IMR-90 (cell line): ENCODE data around the gene CSK. TPM values are rescaled to one million over a fixed set of nuclear protein-coding genes. Genes with fewer than 3 reads are reported as not detected.

Experiments used
- ATAC-seq: fragments of 200-7000 bp; cut with Tn5 transposase; 2 replicates; pipeline ENCODE4 v1.9.1; 2020; ENCODE audit warnings: low read depth, mild to moderate bottlenecking, moderate library complexity
- BruUV-seq: library from RNA; stranded (reverse); fragments of 400-500 nt; replicated peaks from 2 replicates; lab custom pipeline; 2021; lab: Mats Ljungman, UMichigan
- CTCF ChIA-PET: fragments of 300-600 bp; formaldehyde crosslinking; extraction: SDS; loops from one replicate; lab custom pipeline; 2021; ENCODE audit warnings: antibody characterized with exemption; lab: Yijun Ruan, JAX
- POLR2A ChIA-PET: fragments of 300-600 bp; sonication (Branson Sonifier 250); formaldehyde crosslinking; loops from one replicate; lab custom pipeline; 2022; ENCODE audit warnings: antibody characterized with exemption; ENCODE audit not compliant: unreplicated experiment; lab: Charles Lee
- DNase-seq: peaks from one replicate; pipeline ENCODE4 v3.0.0; 2013
- H2AFZ ChIP-seq: replicated peaks from 2 replicates; pipeline ENCODE3; 2013; ENCODE audit warnings: low read length, mild to moderate bottlenecking; ENCODE audit not compliant: poor library complexity
- H2AK5ac ChIP-seq: 2 replicates; pipeline ENCODE4 v1.6.1; 2013; ENCODE audit warnings: low read depth, low read length, inconsistent platforms
- H2AK9ac ChIP-seq: replicated peaks from 2 replicates; pipeline ENCODE3; 2013; ENCODE audit warnings: mild to moderate bottlenecking, low read depth, low read length, moderate library complexity; ENCODE audit not compliant: poor library complexity
- H2BK120ac ChIP-seq: 2 replicates; pipeline ENCODE4 v1.6.1; 2013; ENCODE audit warnings: low read depth, low read length, inconsistent platforms
- H2BK15ac ChIP-seq: 3 replicates; pipeline ENCODE4 v1.6.1; 2013; ENCODE audit warnings: low read depth, low read length, inconsistent platforms
- H2BK20ac ChIP-seq: 2 replicates; pipeline ENCODE4 v1.6.1; 2013; ENCODE audit warnings: low read depth, mild to moderate bottlenecking, inconsistent platforms, low read length, moderate library complexity
- H2BK5ac ChIP-seq: 2 replicates; pipeline ENCODE4 v1.6.1; 2013; ENCODE audit warnings: mild to moderate bottlenecking, low read depth, low read length, inconsistent platforms; ENCODE audit not compliant: poor library complexity, severe bottlenecking
- H3K14ac ChIP-seq: replicated peaks from 2 replicates; pipeline ENCODE4 v1.6.1; 2013; ENCODE audit warnings: low read depth, low read length, inconsistent platforms
- H3K18ac ChIP-seq: 2 replicates; pipeline ENCODE4 v1.6.1; 2013; ENCODE audit warnings: low read depth, low read length, control low read depth
- H3K23ac ChIP-seq: 2 replicates; pipeline ENCODE4 v1.6.1; 2013; ENCODE audit warnings: low read depth, low read length, inconsistent platforms
- H3K27ac ChIP-seq: 2 replicates; pipeline ENCODE4 v1.5.1; 2013; ENCODE audit warnings: mild to moderate bottlenecking, control low read depth, low read length; ENCODE audit not compliant: insufficient read depth
- H3K27me3 ChIP-seq: 2 replicates; pipeline ENCODE4 v1.6.1; 2013; ENCODE audit warnings: low read length; ENCODE audit not compliant: control insufficient read depth, insufficient read depth
- H3K36me3 ChIP-seq: 2 replicates; pipeline ENCODE4 v1.6.1; 2013; ENCODE audit warnings: low read length, mixed read lengths; ENCODE audit not compliant: control insufficient read depth, insufficient read depth
- H3K4ac ChIP-seq: 2 replicates; pipeline ENCODE4 v1.6.1; 2013; ENCODE audit warnings: low read depth, low read length, inconsistent platforms
- H3K4me1 ChIP-seq: 2 replicates; pipeline ENCODE4 v1.6.1; 2013; ENCODE audit warnings: low read length, mixed read lengths; ENCODE audit not compliant: control insufficient read depth, insufficient read depth
- H3K4me2 ChIP-seq: 2 replicates; pipeline ENCODE4 v1.6.1; 2013; ENCODE audit warnings: low read depth, mild to moderate bottlenecking, control low read depth, low read length, moderate library complexity
- H3K4me3 ChIP-seq: 2 replicates; pipeline ENCODE4 v1.5.1; 2013; ENCODE audit warnings: low read depth, mild to moderate bottlenecking, control low read depth, low read length, moderate library complexity; ENCODE audit not compliant: insufficient read depth
- H3K56ac ChIP-seq: 2 replicates; pipeline ENCODE4 v1.6.1; 2013; ENCODE audit warnings: low read length, inconsistent platforms; ENCODE audit not compliant: insufficient read depth; ENCODE audit errors: extremely low read depth
- H3K79me1 ChIP-seq, 2 experiments: 2 replicates each; pipeline ENCODE4 v1.6.1; 2013; ENCODE audit warnings: low read length in 2 of 2, inconsistent platforms in 1 of 2, low read depth in 1 of 2
- H3K9ac ChIP-seq: 2 replicates; pipeline ENCODE4 v1.6.1; 2013; ENCODE audit warnings: low read depth, low read length, control low read depth
- H3K9me1 ChIP-seq: 2 replicates; pipeline ENCODE4 v1.6.1; 2013; ENCODE audit warnings: low read length, inconsistent platforms; ENCODE audit not compliant: insufficient read depth
- H3K9me3 ChIP-seq: 2 replicates; pipeline ENCODE4 v1.6.1; 2013; ENCODE audit warnings: low read length; ENCODE audit not compliant: control insufficient read depth, insufficient read depth
- H4K20me1 ChIP-seq: 2 replicates; pipeline ENCODE4 v1.6.1; 2013; ENCODE audit warnings: low read length, inconsistent platforms; ENCODE audit not compliant: insufficient read depth
- H4K5ac ChIP-seq: 2 replicates; pipeline ENCODE4 v1.6.1; 2013; ENCODE audit warnings: mild to moderate bottlenecking, low read depth, low read length, control low read depth
- H4K8ac ChIP-seq, 2 experiments: 2 replicates each; pipeline ENCODE4 v1.6.1; 2013; ENCODE audit warnings: low read depth in 2 of 2, low read length in 2 of 2, control low read depth in 1 of 2, inconsistent platforms in 1 of 2
- H4K91ac ChIP-seq: 2 replicates; pipeline ENCODE4 v1.6.1; 2013; ENCODE audit warnings: low read depth, low read length, inconsistent platforms; ENCODE audit not compliant: insufficient read depth
- BHLHE40 ChIP-seq: fragments of 150-350 bp; IDR thresholded peaks from 2 replicates; pipeline ENCODE4 v1.6.1; 2016; ENCODE audit warnings: mild to moderate bottlenecking, low read depth, low read length
- CEBPB ChIP-seq: IDR thresholded peaks from 2 replicates; pipeline ENCODE4 v1.6.1; 2012; ENCODE audit warnings: low read depth, low read length, improper control_type of control experiment
- CHD1 ChIP-seq: IDR thresholded peaks from 2 replicates; pipeline ENCODE4 v1.6.1; 2012; ENCODE audit warnings: low read depth, low read length, improper control_type of control experiment
- CTCF ChIP-seq: conservative IDR thresholded peaks from 2 replicates; pipeline ENCODE4 v1.5.1; 2012; ENCODE audit warnings: mild to moderate bottlenecking, low read depth, low read length, improper control_type of control experiment
- ELK1 ChIP-seq: fragments of 150-350 bp; IDR thresholded peaks from 2 replicates; pipeline ENCODE4 v1.6.1; 2016; ENCODE audit warnings: low read depth, mild to moderate bottlenecking, low read length, moderate library complexity, borderline replicate concordance
- FOS ChIP-seq: fragments of 150-350 bp; IDR thresholded peaks from 2 replicates; pipeline ENCODE4 v1.6.1; 2016; ENCODE audit warnings: low read depth, low read length
- MAFK ChIP-seq: IDR thresholded peaks from 2 replicates; pipeline ENCODE4 v1.6.1; 2012; ENCODE audit warnings: low read depth, low read length, improper control_type of control experiment
- MAZ ChIP-seq: IDR thresholded peaks from 2 replicates; pipeline ENCODE4 v1.6.1; 2012; ENCODE audit warnings: low read depth, mild to moderate bottlenecking, low read length, improper control_type of control experiment, moderate library complexity, borderline replicate concordance
- MXI1 ChIP-seq: IDR thresholded peaks from 2 replicates; pipeline ENCODE4 v1.6.1; 2012; ENCODE audit warnings: low read depth, mild to moderate bottlenecking, low read length, moderate library complexity, borderline replicate concordance
- NFE2L2 ChIP-seq: fragments of 150-350 bp; IDR thresholded peaks from 2 replicates; pipeline ENCODE4 v1.6.1; 2016; ENCODE audit warnings: low read depth, mild to moderate bottlenecking, low read length
- POLR2A ChIP-seq: IDR thresholded peaks from 2 replicates; pipeline ENCODE4 v1.6.1; 2012; ENCODE audit warnings: mild to moderate bottlenecking, low read depth, low read length
- RAD21 ChIP-seq: IDR thresholded peaks from 2 replicates; pipeline ENCODE4 v1.6.1; 2012; ENCODE audit warnings: low read length, improper control_type of control experiment
- RCOR1 ChIP-seq: IDR thresholded peaks from 2 replicates; pipeline ENCODE4 v1.6.1; 2012; ENCODE audit warnings: mild to moderate bottlenecking, low read length, improper control_type of control experiment; ENCODE audit not compliant: insufficient replicate concordance
- RFX5 ChIP-seq: IDR thresholded peaks from 2 replicates; pipeline ENCODE4 v1.8.0; 2012; ENCODE audit warnings: low read depth, mild to moderate bottlenecking, low read length, moderate library complexity
- SMC3 ChIP-seq: fragments of 150-350 bp; IDR thresholded peaks from 2 replicates; pipeline ENCODE4 v1.6.1; 2016; ENCODE audit warnings: low read depth, mild to moderate bottlenecking, antibody characterized with exemption, low read length, moderate library complexity
- USF2 ChIP-seq: fragments of 150-350 bp; IDR thresholded peaks from 2 replicates; pipeline ENCODE4 v1.6.1; 2017; ENCODE audit warnings: mild to moderate bottlenecking, antibody characterized with exemption, low read length, low read depth
- WGBS, 2 experiments: methylation state at CpG; one replicate each; pipeline versions ENCODE4 v1.1.5 to v1.1.7; 2013; ENCODE audit warnings: missing lambda C conversion rate in 2 of 2; ENCODE audit not compliant: insufficient read length in 1 of 2; ENCODE audit errors: extremely low coverage in 2 of 2; 5-methylcytosine and 5-hydroxymethylcytosine counted together
- dilution Hi-C: fragments of 300-500 bp; cut with HindIII; formaldehyde crosslinking; loops from one replicate; pipeline ENCODE4 v1.14.3; 2018; ENCODE audit warnings: low sequenced_read_pairs; ENCODE audit not compliant: unreplicated experiment
- in situ Hi-C: fragments of 300-500 bp; cut with MboI; formaldehyde crosslinking; loops from 3 replicates; pipeline ENCODE4 v1.14.3; 2019; ENCODE audit warnings: low sequenced_read_pairs, inconsistent platforms, mixed read lengths
- intact Hi-C: fragments of 100-400 bp; cut with micrococcal nuclease; formaldehyde crosslinking; loops from 2 replicates; pipeline ENCODE4 v1.10.0; 2022
- polyA plus RNA-seq, 3 experiments: library from polyadenylated mRNA; depleted of rRNA; stranded (reverse); fragments of >200 nt; gene quantifications; 2 replicates each; pipeline ENCODE4 v1.2.3, GENCODE V29; 2012; ENCODE audit warnings: low replicate concordance in 1 of 3
- total RNA-seq: library from RNA; depleted of rRNA; stranded (reverse); fragments of >200 nt; gene quantifications from 2 replicates; pipeline ENCODE4 v1.2.3, GENCODE V29; 2012

The CSK gene
- total and polyA plus RNA-seq, 2 of the 4 experiments (the other 2 are of a cell fraction): 10.8 to 54.0 TPM

GRCh38 chr15:74828835-74829234 lies 47.0 kb downstream of the CSK start:
- Histone ChIP-seq H3K36me3 (no peaks in the 10 kb centered on the region), H3K23ac (no peak overlapping the region), H2AK9ac (no peak overlapping the region), H3K27ac (no peak overlapping the region), H4K5ac (no peak overlapping the region), H2AK5ac (no peak overlapping the region), H3K27me3 (peaks cover 47% of the 10 kb centered on the region), H3K9ac (no peak overlapping the region), H3K18ac (no peak overlapping the region), H3K4me2 (no peak overlapping the region), H4K91ac (no peak overlapping the region), H2BK5ac (no peak overlapping the region), H2AFZ (no peak overlapping the region), H2BK20ac (no peak overlapping the region), H4K8ac (no peak overlapping the region), H4K20me1 (no peaks in the 10 kb centered on the region; the same call in 1 of the 2 replicates), H3K14ac (no peak overlapping the region), H3K4me3 (no peak overlapping the region), H2BK15ac (no peak overlapping the region), H3K4me1 (no peaks in the 10 kb centered on the region), H3K79me1 (no peaks in the 10 kb centered on the region), H3K9me1 (no peaks in the 10 kb centered on the region), H2BK120ac (no peak overlapping the region), H3K56ac (no peak overlapping the region), H3K9me3 (no peaks in the 10 kb centered on the region), H3K4ac (no peak overlapping the region)
- ATAC-seq (no peak), DNase-seq (no peak)
- dilution Hi-C loops: no loop called here
- intact Hi-C loops: no loop called here
- TF ChIP-seq SMC3 (no peak), ELK1 (no peak), FOS (no peak), MXI1 (no peak), USF2 (no peak), CEBPB (no peak), RFX5 (no peak), MAFK (no peak), BHLHE40 (no peak), RCOR1 (no peak), POLR2A (no peak), MAZ (no peak), NFE2L2 (no peak), CTCF (no peak), RAD21 (no peak), CHD1 (no peak)
- no TSS peak for BruUV-seq
- in situ Hi-C loops: no loop called here
- 20% methylated on average over 1 of the region's 6 CpGs; no CpG with 5 or more reads in 1 of the 2 experiments for WGBS, 2 experiments
- CTCF ChIA-PET: interaction anchor here (1.1 kb wide), 1 partner anchor 11 kb away, joined by 8 read pairs; no protein-coding TSS in a partner anchor
- POLR2A ChIA-PET: interaction anchor here (0.6 kb wide), 1 partner anchor 153 kb away, joined by 13 read pairs; no protein-coding TSS in a partner anchor
